HEK293T (cell line): Measurements from ENCODE around the gene RNF213.

Experiments
- CTCF ChIA-PET: fragments of 350-600 bp; formaldehyde crosslinking; extraction: SDS; loops from one replicate; lab custom pipeline; 2021; ENCODE audit warnings: antibody characterized with exemption, inconsistent platforms; lab: Yijun Ruan, JAX
- POLR2A ChIA-PET: fragments of 350-600 bp; formaldehyde crosslinking; extraction: SDS; loops from one replicate; lab custom pipeline; 2020; ENCODE audit warnings: antibody characterized with exemption, inconsistent platforms; lab: Yijun Ruan, JAX
- DNase-seq: peaks from one replicate; pipeline ENCODE4 v3.0.0; 2012; ENCODE audit warnings: mixed read lengths; ENCODE audit errors: extremely low spot score
- ARNT ChIP-seq: fragments of 450-650 bp; IDR thresholded peaks from 2 replicates; pipeline ENCODE4 v1.6.1; 2017; ENCODE audit warnings: mild to moderate bottlenecking
- BHLHE40 ChIP-seq: fragments of 450-650 bp; IDR thresholded peaks from 2 replicates; pipeline ENCODE4 v1.6.1; 2016; ENCODE audit warnings: mild to moderate bottlenecking, moderate library complexity, borderline replicate concordance
- CTBP1 ChIP-seq: fragments of 450-650 bp; IDR thresholded peaks from 2 replicates; pipeline ENCODE4 v1.6.1; 2016; ENCODE audit warnings: borderline replicate concordance
- ELF4 ChIP-seq: fragments of 450-650 bp; IDR thresholded peaks from 2 replicates; pipeline ENCODE4 v1.6.1; 2017; ENCODE audit warnings: antibody characterized with exemption
- FOXA1 ChIP-seq: fragments of 450-650 bp; IDR thresholded peaks from 2 replicates; pipeline ENCODE4 v1.6.1; 2016; ENCODE audit warnings: mild to moderate bottlenecking
- FOXK2 ChIP-seq: fragments of 450-650 bp; IDR thresholded peaks from 2 replicates; pipeline ENCODE4 v1.6.1; 2016; ENCODE audit warnings: mild to moderate bottlenecking
- FOXM1 ChIP-seq: fragments of 450-650 bp; IDR thresholded peaks from 2 replicates; pipeline ENCODE4 v1.6.1; 2017; ENCODE audit warnings: mild to moderate bottlenecking, borderline replicate concordance
- HDGF ChIP-seq: fragments of 450-650 bp; IDR thresholded peaks from 2 replicates; pipeline ENCODE4 v1.6.1; 2017; ENCODE audit warnings: antibody characterized with exemption, borderline replicate concordance
- L3MBTL2 ChIP-seq: fragments of 450-650 bp; conservative IDR thresholded peaks from 2 replicates; pipeline ENCODE4 v1.6.1; 2016; ENCODE audit warnings: mild to moderate bottlenecking
- LEF1 ChIP-seq: fragments of 450-650 bp; IDR thresholded peaks from 2 replicates; pipeline ENCODE4 v1.6.1; 2017; ENCODE audit warnings: mild to moderate bottlenecking, borderline replicate concordance
- NFRKB ChIP-seq: fragments of 450-650 bp; IDR thresholded peaks from 2 replicates; pipeline ENCODE4 v1.6.1; 2016; ENCODE audit warnings: mild to moderate bottlenecking, moderate library complexity
- SP1 ChIP-seq: fragments of 450-650 bp; IDR thresholded peaks from 2 replicates; pipeline ENCODE4 v1.6.1; 2017
- SUZ12 ChIP-seq: fragments of 450-650 bp; IDR thresholded peaks from 2 replicates; pipeline ENCODE4 v1.6.1; 2016; ENCODE audit warnings: mild to moderate bottlenecking
- TARDBP ChIP-seq: fragments of 450-650 bp; IDR thresholded peaks from 2 replicates; pipeline ENCODE4 v1.6.1; 2016
- ZNF384 ChIP-seq: fragments of 450-650 bp; IDR thresholded peaks from 2 replicates; pipeline ENCODE4 v1.6.1; 2016
- TF ChIP-seq, protein P1 (sequence below): fragments of 450-650 bp; IDR thresholded peaks from 2 replicates; pipeline ENCODE4 v1.6.1; 2016

RNF213 gene

DNA sequence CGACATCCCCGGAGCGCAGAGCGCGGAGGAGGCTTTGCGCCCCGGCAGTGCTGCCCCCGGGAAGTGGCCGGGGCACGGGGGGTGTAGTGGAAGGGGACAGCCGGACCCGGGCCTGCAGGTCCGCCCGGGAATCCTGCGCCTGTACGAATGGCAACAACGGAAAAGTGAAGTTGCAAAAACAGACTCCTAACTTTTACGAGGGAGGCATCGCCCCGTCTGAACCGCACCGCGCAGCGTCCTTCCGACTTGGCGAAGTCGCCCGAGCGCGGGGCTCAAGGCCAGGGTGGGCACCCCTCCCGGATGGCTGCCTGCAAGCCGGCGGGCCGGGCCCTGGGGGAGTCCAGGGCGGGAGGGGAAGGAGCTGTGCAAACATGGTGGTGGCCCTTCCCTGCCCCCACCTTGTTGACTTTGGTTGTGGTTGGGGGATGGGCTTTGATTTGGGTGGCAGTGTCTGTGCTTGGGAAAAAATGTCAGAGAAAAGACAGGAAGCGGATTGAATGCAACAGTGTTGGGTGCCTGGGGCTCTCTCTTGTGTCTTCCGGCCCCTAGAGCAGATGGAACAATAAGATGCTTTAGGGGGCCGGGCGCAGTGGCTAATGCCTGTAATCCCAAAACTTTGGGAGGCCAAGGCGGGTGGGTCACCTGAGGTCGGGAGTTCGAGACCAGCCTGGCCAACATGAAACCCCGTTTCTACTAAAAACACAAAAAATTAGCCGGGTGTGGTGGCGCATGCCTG is 675 bp downstream of the RNF213 start:
- no peak for TF ChIP-seq CTBP1
- no peak for TF ChIP-seq ELF4
- no peak for TF ChIP-seq LEF1
- no peak for TF ChIP-seq ZNF384
- TF ChIP-seq FOXM1, result no peak
- no peak for TF ChIP-seq FOXA1
- no peak for TF ChIP-seq HDGF
- TF ChIP-seq FOXK2, result no peak
- TF ChIP-seq BHLHE40, result no peak
- TF ChIP-seq NFRKB, result no peak
- no peak for TF ChIP-seq TARDBP
- no peak for TF ChIP-seq SP1
- TF ChIP-seq L3MBTL2, result no peak
- TF ChIP-seq, protein P1, sequence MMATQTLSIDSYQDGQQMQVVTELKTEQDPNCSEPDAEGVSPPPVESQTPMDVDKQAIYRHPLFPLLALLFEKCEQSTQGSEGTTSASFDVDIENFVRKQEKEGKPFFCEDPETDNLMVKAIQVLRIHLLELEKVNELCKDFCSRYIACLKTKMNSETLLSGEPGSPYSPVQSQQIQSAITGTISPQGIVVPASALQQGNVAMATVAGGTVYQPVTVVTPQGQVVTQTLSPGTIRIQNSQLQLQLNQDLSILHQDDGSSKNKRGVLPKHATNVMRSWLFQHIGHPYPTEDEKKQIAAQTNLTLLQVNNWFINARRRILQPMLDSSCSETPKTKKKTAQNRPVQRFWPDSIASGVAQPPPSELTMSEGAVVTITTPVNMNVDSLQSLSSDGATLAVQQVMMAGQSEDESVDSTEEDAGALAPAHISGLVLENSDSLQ, result no peak
- TF ChIP-seq ARNT, result no peak
- CTCF ChIA-PET, result no interaction called here
- DNase-seq, result peak; percentile 32
- POLR2A ChIA-PET, result interaction anchor here (1.0 to 2.4 kb wide), 4 partner anchors 10 to 268 kb away, joined by 3 to 6 read pairs (median 4); no protein-coding TSS in a partner anchor

DNA sequence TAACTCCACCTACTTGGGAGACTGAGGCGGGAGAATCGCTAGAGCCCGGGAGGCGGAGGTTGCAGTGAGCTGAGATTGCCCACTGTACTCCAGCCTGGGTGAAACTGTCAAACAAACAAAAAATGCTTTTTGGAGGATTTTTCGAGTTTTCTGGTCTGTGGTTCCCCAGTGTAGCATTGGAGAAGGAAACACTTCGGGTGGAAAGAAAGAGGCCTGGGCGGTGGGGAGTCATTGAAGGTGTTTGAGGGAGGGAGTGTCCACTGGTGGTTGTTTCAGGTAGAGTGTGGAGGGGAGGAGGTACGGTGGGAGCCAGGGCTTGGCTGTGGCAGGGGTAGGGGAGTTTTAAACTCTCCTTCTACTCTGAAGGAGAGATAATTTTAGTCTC is 1.2 kb downstream of the RNF213 start:
- ChIA-PET CTCF (no interaction called here), POLR2A (interaction anchor here (1.1 to 2.4 kb wide), 3 partner anchors 9 to 268 kb away, joined by 3 to 6 read pairs (median 4); no protein-coding TSS in a partner anchor)
- DNase-seq, result no peak
- TF ChIP-seq ARNT (no peak), TARDBP (no peak), ZNF384 (no peak), SP1 (no peak), BHLHE40 (no peak), L3MBTL2 (no peak), FOXA1 (no peak)

DNA sequence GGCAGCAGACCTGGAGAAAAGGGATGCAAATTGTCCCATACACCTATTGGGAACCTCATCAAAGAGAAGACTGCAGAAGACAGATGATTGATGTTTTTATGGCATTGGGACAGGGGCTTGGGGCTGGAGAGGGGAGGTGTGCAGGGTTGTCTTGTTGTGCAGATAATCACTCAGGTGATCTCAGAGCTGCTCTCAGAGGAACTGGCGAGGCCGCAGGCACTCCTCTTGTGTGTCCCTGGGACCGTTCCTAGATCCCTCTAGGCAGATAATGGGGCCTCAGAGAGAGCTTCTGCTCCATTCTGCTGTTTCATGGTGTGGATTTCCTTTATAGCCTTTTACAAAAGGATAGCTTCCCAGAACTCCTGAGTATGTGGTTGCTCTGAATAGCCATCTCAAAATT is 1.6 kb downstream of the RNF213 start:
- POLR2A ChIA-PET, result interaction anchor here (1.1 to 1.6 kb wide), 2 partner anchors 9 to 35 kb away, joined by 3 to 4 read pairs; no protein-coding TSS in a partner anchor
- CTCF ChIA-PET, result no interaction called here
- no peak for TF ChIP-seq ARNT
- TF ChIP-seq HDGF, result no peak
- TF ChIP-seq SUZ12, result no peak
- TF ChIP-seq, protein P1, result peak; percentile 74
- TF ChIP-seq CTBP1, result no peak
- no peak for DNase-seq

DNA sequence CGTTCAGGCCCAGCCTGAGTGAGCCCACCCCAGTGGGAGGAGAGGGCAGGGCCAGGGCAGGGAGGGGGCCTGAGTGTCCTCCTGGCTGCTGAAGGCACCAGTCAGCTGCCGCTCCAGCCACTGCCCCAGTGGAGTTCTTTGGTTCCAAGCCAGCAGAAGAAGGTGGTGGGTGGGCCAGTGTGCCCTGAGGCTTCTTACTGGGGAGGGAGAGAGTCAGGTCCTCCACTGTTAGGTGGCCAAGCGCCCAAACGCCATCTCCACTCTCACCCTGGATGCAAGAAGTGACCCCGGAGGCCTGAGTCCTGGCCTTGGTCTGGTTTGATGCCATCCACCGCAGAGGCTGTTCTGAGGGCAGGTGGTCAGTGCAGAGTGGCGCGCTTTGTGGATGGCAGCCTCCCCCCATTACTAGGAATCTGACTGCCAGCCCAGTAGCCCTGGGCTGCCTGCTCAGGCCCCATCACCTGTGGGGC is 2.2 kb downstream of the RNF213 start:
- ChIA-PET POLR2A (interaction anchor here (1.6 kb wide), 1 partner anchor 8 kb away, joined by 4 read pairs; no protein-coding TSS in a partner anchor), CTCF (no interaction called here)
- no peak for DNase-seq
- TF ChIP-seq CTBP1 (no peak), ARNT (no peak), TARDBP (no peak), ZNF384 (no peak), NFRKB (no peak), HDGF (no peak), SUZ12 (no peak), FOXK2 (no peak), LEF1 (no peak), SP1 (no peak), FOXA1 (no peak), ELF4 (no peak), L3MBTL2 (no peak), BHLHE40 (no peak), FOXM1 (no peak)
- TF ChIP-seq, protein P1, result no peak

DNA sequence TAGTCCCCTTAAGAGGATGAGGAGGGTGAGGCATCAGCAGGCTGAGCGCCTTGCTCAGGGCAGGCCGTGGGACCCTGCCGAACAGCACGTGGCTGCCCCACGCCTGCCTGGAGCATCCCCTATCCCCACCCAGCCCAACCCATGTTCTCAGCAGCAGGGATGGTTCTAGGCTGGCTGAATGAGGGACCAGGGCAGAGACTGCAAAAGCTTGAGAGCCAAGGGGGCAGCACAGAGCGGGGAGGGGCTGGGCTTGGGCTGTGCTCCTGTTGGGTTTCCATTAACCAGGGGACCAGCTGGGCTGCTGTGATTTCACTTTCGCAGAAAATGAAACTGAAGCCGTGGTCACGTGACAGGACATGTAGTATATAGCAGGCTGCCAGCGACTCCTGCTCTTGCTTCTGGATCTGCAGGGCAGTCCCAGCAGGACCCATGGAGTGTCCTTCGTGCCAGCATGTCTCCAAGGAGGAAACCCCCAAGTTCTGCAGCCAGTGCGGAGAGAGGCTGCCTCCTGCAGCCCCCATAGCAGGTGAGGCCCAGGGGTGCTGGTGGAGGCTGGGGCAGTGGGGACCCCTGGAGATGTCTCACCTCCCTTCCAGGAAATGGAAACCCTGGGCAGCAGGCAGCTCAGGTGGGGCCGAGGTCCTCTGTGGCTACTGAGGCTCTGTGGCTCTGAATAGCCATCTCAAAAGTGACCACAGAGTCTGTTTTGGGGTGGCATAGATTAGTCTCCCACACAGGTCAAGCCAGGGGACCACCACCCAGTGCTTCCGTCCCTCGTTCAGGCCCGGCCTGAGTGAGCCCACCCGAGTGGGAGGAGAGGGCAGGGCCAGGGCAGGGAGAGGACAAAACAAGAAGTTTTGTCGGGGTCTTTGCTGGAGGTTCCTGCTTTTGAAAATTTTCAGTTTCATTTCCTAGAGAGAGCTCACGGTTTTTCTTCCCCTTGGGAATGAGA is 2.9 kb downstream of the RNF213 start:
- CTCF ChIA-PET, result no interaction called here
- TF ChIP-seq BHLHE40 (no peak), SUZ12 (no peak), HDGF (no peak), ELF4 (no peak), L3MBTL2 (no peak), CTBP1 (no peak), FOXM1 (no peak), FOXK2 (no peak), TARDBP (no peak), ARNT (no peak), LEF1 (no peak), ZNF384 (no peak), NFRKB (no peak), SP1 (no peak)
- POLR2A ChIA-PET, result interaction anchor here (0.5 to 1.2 kb wide), 2 partner anchors 20 to 46 kb away, joined by 3 to 4 read pairs; no protein-coding TSS in a partner anchor
- no peak for DNase-seq
